ENCODE data around the gene CBX3.
"Not testable (repeated sequence)": the region's sequence is repeated elsewhere in the genome, so short reads cannot be mapped to it uniquely, and the experiment has no call there.

CBX3 gene

DNA sequence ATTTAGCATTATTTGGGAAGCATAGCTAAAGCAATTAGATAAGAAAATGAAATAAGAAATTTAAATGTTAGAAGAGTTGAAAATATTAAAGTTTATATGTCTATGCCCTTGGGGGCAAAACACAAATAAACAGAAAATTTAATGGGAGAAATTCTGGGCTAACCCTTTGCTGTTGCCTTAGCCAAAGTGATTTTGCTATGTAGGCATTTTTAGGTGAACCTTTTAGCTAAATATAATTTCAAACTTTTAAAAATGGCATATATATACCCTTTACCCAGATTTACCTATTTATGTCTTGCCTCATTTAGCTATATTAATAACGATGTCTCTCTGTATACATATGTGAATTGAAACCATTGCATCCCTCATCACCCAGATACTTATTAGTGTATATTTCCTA, 29.5 kb upstream of the CBX3 start:
- Histone ChIP-seq H3K4me2 (ENCODE audit: low read length) (no peak overlapping the region), H3K27ac (ENCODE audit: low read depth, low read length) (no peak overlapping the region), H3K14ac (ENCODE audit: low read length) (no peak overlapping the region), H3K79me2 (ENCODE audit: control insufficient read depth, insufficient read depth, low read length, poor library complexity) (no peaks in the 10 kb centered on the region), H3K4me1 (ENCODE audit: control insufficient read depth in 1 of 2, insufficient read depth in 2 of 2, low read length in 2 of 2) (peaks cover 2% of the 10 kb centered on the region in 2 experiments), H3K18ac (ENCODE audit: low read length) (no peak overlapping the region), H2AFZ (ENCODE audit: insufficient read depth, low read length, poor library complexity) (no peak overlapping the region), H2BK120ac (ENCODE audit: insufficient read depth, low read length, poor library complexity) (no peak overlapping the region), H2AK5ac (ENCODE audit: low read length) (no peak overlapping the region), H3K27me3 (ENCODE audit: insufficient read depth, low read length) (no peaks in the 10 kb centered on the region), H4K12ac (ENCODE audit: low read depth, low read length) (no peak overlapping the region), H3K36me3 (ENCODE audit: control insufficient read depth in 1 of 2, insufficient read depth in 2 of 2, low read length in 2 of 2) (peaks cover 0 to 1% of the 10 kb centered on the region in 2 experiments), H3K4me3 (ENCODE audit: low read depth, low read length) (no peak overlapping the region), H3K9ac (ENCODE audit: low read length) (no peak overlapping the region), H2BK5ac (ENCODE audit: low read depth, low read length, poor library complexity) (no peak overlapping the region), H3K23ac (ENCODE audit: low read length) (no peak overlapping the region), H3K4ac (ENCODE audit: low read depth, low read length) (no peak overlapping the region), H4K91ac (ENCODE audit: low read depth, low read length) (no peak overlapping the region), H3K79me1 (ENCODE audit: low read length) (no peaks in the 10 kb centered on the region), H2BK12ac (ENCODE audit: low read length) (no peak overlapping the region), H4K8ac (ENCODE audit: low read depth, low read length) (no peak overlapping the region), H3K9me3 (ENCODE audit: insufficient read depth, low read depth, low read length) (no peaks in the 10 kb centered on the region)
- no CpG with 5 or more reads among the region's 1 CpG for WGBS (ENCODE audit: extremely low coverage, insufficient coverage, insufficient read length)
- DNase-seq: no peak

DNA sequence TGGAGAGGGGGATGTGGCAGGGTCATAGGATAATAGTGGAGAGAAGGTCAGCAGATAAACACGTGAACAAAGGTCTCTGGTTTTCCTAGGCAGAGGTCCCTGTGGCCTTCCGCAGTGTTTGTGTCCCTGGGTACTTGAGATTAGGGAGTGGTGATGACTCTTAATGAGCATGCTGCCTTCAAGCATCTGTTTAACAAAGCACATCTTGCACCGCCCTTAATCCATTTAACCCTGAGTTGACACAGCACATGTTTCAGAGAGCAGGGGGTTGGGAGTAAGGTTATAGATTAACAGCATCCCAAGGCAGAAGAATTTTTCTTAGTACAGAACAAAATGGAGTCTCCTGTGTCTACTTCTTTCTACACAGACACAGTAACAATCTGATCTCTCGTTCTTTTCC, 25.6 kb upstream of the CBX3 start:
- not testable (repeated sequence) for H3K4me3 ChIP-seq (ENCODE audit: low read depth, low read length); H2BK12ac ChIP-seq (ENCODE audit: low read length); H3K79me2 ChIP-seq (ENCODE audit: control insufficient read depth, insufficient read depth, low read length, poor library complexity); H3K27ac ChIP-seq (ENCODE audit: low read depth, low read length); H2AFZ ChIP-seq (ENCODE audit: insufficient read depth, low read length, poor library complexity); H3K36me3 ChIP-seq (ENCODE audit: control insufficient read depth in 1 of 2, insufficient read depth in 2 of 2, low read length in 2 of 2); H3K9ac ChIP-seq (ENCODE audit: low read length); H2BK120ac ChIP-seq (ENCODE audit: insufficient read depth, low read length, poor library complexity); H3K4ac ChIP-seq (ENCODE audit: low read depth, low read length); H4K8ac ChIP-seq (ENCODE audit: low read depth, low read length); DNase-seq; H3K9me3 ChIP-seq (ENCODE audit: insufficient read depth, low read depth, low read length); H3K14ac ChIP-seq (ENCODE audit: low read length); H3K4me2 ChIP-seq (ENCODE audit: low read length); H3K27me3 ChIP-seq (ENCODE audit: insufficient read depth, low read length); H3K18ac ChIP-seq (ENCODE audit: low read length); H4K91ac ChIP-seq (ENCODE audit: low read depth, low read length); H3K23ac ChIP-seq (ENCODE audit: low read length); H2AK5ac ChIP-seq (ENCODE audit: low read length); H2BK5ac ChIP-seq (ENCODE audit: low read depth, low read length, poor library complexity); H3K79me1 ChIP-seq (ENCODE audit: low read length); H4K12ac ChIP-seq (ENCODE audit: low read depth, low read length); H3K4me1 ChIP-seq (ENCODE audit: control insufficient read depth in 1 of 2, insufficient read depth in 2 of 2, low read length in 2 of 2)
- WGBS (ENCODE audit: extremely low coverage, insufficient coverage, insufficient read length): no CpG with 5 or more reads among the region's 4 CpGs

GRCh38 chr7:26176696-26177095, 24.8 kb upstream of the CBX3 start:
- not testable (repeated sequence) for H3K4me2 ChIP-seq (ENCODE audit: low read length); H3K9me3 ChIP-seq (ENCODE audit: insufficient read depth, low read depth, low read length); H3K27me3 ChIP-seq (ENCODE audit: insufficient read depth, low read length); H2AFZ ChIP-seq (ENCODE audit: insufficient read depth, low read length, poor library complexity); H2AK5ac ChIP-seq (ENCODE audit: low read length); H3K4me3 ChIP-seq (ENCODE audit: low read depth, low read length); H4K8ac ChIP-seq (ENCODE audit: low read depth, low read length); H3K4ac ChIP-seq (ENCODE audit: low read depth, low read length); DNase-seq; H3K18ac ChIP-seq (ENCODE audit: low read length); H3K4me1 ChIP-seq (ENCODE audit: control insufficient read depth in 1 of 2, insufficient read depth in 2 of 2, low read length in 2 of 2); H3K23ac ChIP-seq (ENCODE audit: low read length); H2BK12ac ChIP-seq (ENCODE audit: low read length); H2BK120ac ChIP-seq (ENCODE audit: insufficient read depth, low read length, poor library complexity); H3K27ac ChIP-seq (ENCODE audit: low read depth, low read length); H3K14ac ChIP-seq (ENCODE audit: low read length); H3K79me1 ChIP-seq (ENCODE audit: low read length); H4K91ac ChIP-seq (ENCODE audit: low read depth, low read length); H2BK5ac ChIP-seq (ENCODE audit: low read depth, low read length, poor library complexity); H4K12ac ChIP-seq (ENCODE audit: low read depth, low read length); H3K9ac ChIP-seq (ENCODE audit: low read length); H3K36me3 ChIP-seq (ENCODE audit: control insufficient read depth in 1 of 2, insufficient read depth in 2 of 2, low read length in 2 of 2); H3K79me2 ChIP-seq (ENCODE audit: control insufficient read depth, insufficient read depth, low read length, poor library complexity)
- no CpG with 5 or more reads among the region's 26 CpGs for WGBS (ENCODE audit: extremely low coverage, insufficient coverage, insufficient read length)

DNA sequence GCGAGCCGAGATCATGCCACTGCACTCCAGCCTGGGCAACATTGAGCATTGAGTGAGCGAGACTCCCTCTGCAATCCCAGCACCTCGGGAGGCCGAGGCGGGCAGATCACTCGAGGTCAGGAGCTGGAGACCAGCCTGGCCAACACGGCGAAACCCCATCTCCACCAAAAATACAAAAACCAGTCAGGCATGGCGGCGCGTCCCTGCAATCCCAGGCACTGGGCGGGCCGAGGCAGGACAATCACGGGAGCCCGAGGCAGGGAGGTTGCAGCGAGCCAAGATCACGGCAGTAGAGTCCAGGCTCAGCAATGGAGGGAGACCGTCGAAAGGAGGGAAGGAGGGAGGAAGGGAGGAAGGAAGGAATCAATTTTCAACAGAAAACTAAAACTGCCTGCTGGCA, 24.3 kb upstream of the CBX3 start:
- not testable (repeated sequence) for H2AFZ ChIP-seq (ENCODE audit: insufficient read depth, low read length, poor library complexity); H3K79me1 ChIP-seq (ENCODE audit: low read length); H3K4ac ChIP-seq (ENCODE audit: low read depth, low read length); H3K27ac ChIP-seq (ENCODE audit: low read depth, low read length); H4K12ac ChIP-seq (ENCODE audit: low read depth, low read length); H3K4me2 ChIP-seq (ENCODE audit: low read length); H3K18ac ChIP-seq (ENCODE audit: low read length); H2BK12ac ChIP-seq (ENCODE audit: low read length); H3K14ac ChIP-seq (ENCODE audit: low read length); H2AK5ac ChIP-seq (ENCODE audit: low read length); H3K79me2 ChIP-seq (ENCODE audit: control insufficient read depth, insufficient read depth, low read length, poor library complexity); H4K8ac ChIP-seq (ENCODE audit: low read depth, low read length); H3K23ac ChIP-seq (ENCODE audit: low read length); H3K9ac ChIP-seq (ENCODE audit: low read length); H4K91ac ChIP-seq (ENCODE audit: low read depth, low read length); H2BK120ac ChIP-seq (ENCODE audit: insufficient read depth, low read length, poor library complexity); H2BK5ac ChIP-seq (ENCODE audit: low read depth, low read length, poor library complexity); DNase-seq; H3K4me3 ChIP-seq (ENCODE audit: low read depth, low read length); H3K36me3 ChIP-seq (ENCODE audit: control insufficient read depth in 1 of 2, insufficient read depth in 2 of 2, low read length in 2 of 2); H3K27me3 ChIP-seq (ENCODE audit: insufficient read depth, low read length); H3K9me3 ChIP-seq (ENCODE audit: insufficient read depth, low read depth, low read length); H3K4me1 ChIP-seq (ENCODE audit: control insufficient read depth in 1 of 2, insufficient read depth in 2 of 2, low read length in 2 of 2)
- WGBS (ENCODE audit: extremely low coverage, insufficient coverage, insufficient read length): no CpG with 5 or more reads among the region's 20 CpGs
